ENCODE results near the gene LDAH. TPM values are rescaled to one million over a fixed set of nuclear protein-coding genes. Genes with fewer than 3 reads are reported as not detected.

LDAH gene
- total RNA-seq, 1 experiment from 2014 or later = 17.2 TPM

GRCh38 chr2:20766213-20766612 lies 56.7 kb downstream of the LDAH start:
- no peak overlapping the region for H3K27ac ChIP-seq (ENCODE audit: low read length)
- DNase-seq (ENCODE audit: low read depth, low spot score) (no peak), ATAC-seq (no peak)
- H3K4me3 ChIP-seq (ENCODE audit: low read depth in 2 of 2, low read length in 2 of 2) = no peak overlapping the region
- no peaks in the 10 kb centered on the region for H3K9me3 ChIP-seq (ENCODE audit: control insufficient read depth, insufficient read depth, low read depth, low read length)
- intact Hi-C loops (cut with micrococcal nuclease; ENCODE audit: unreplicated experiment) (no loop called here), in situ Hi-C loops (cut with HindIII; ENCODE audit: low pct_unique_long_range_greater_than_20kb, low sequenced_read_pairs) (no loop called here)
- TF ChIP-seq POLR2AphosphoS5 (IDR thresholded peaks at IDR 0.05; ENCODE audit: low read depth, low read length) (no peak), CTCF (IDR thresholded peaks at IDR 0.05) (no peak), TCF7L2 (IDR thresholded peaks at IDR 0.05; ENCODE audit: low read depth, low read length) (no peak), SIN3A (IDR thresholded peaks at IDR 0.05; ENCODE audit: borderline replicate concordance, insufficient read depth, low read depth, low read length) (no peak), REST (IDR thresholded peaks at IDR 0.05; ENCODE audit: insufficient read depth in 1 of 2, low read depth in 2 of 2, low read length in 1 of 2) (no peak)
- no peaks in the 10 kb centered on the region for H3K36me3 ChIP-seq (ENCODE audit: control insufficient read depth, insufficient read depth, low read length)
- POLR2A ChIA-PET = no interaction called here
- BruUV-seq (replicated peaks) = no TSS peak
- no peaks in the 10 kb centered on the region for H3K4me1 ChIP-seq (ENCODE audit: control insufficient read depth, insufficient read depth, low read length)
- CTCF ChIA-PET = no interaction called here
- H3K27me3 ChIP-seq (ENCODE audit: control insufficient read depth, insufficient read depth, low read length) = no peaks in the 10 kb centered on the region

- H3K27ac ChIP-seq (ENCODE audit: low read length) = no peak overlapping the region
- ChIA-PET POLR2A (no interaction called here), CTCF (interaction anchor here (0.7 kb wide), 1 partner anchor 19 kb away, joined by 3 read pairs; no protein-coding TSS in a partner anchor)
- no peaks in the 10 kb centered on the region for H3K27me3 ChIP-seq (ENCODE audit: control insufficient read depth, insufficient read depth, low read length)
- H3K9me3 ChIP-seq (ENCODE audit: control insufficient read depth, insufficient read depth, low read depth, low read length) = no peaks in the 10 kb centered on the region
- H3K4me3 ChIP-seq (ENCODE audit: low read depth in 2 of 2, low read length in 2 of 2) = no peak overlapping the region
- in situ Hi-C loops (cut with HindIII; ENCODE audit: low pct_unique_long_range_greater_than_20kb, low sequenced_read_pairs) = no loop called here
- H3K36me3 ChIP-seq (ENCODE audit: control insufficient read depth, insufficient read depth, low read length) = no peaks in the 10 kb centered on the region
- DNase-seq (ENCODE audit: low read depth, low spot score) (no peak), ATAC-seq (no peak)
- BruUV-seq (replicated peaks) = no TSS peak
- TF ChIP-seq POLR2AphosphoS5 (IDR thresholded peaks at IDR 0.05; ENCODE audit: low read depth, low read length) = no peak
- no peak for TF ChIP-seq REST (IDR thresholded peaks at IDR 0.05; ENCODE audit: insufficient read depth in 1 of 2, low read depth in 2 of 2, low read length in 1 of 2)
- no peak for TF ChIP-seq TCF7L2 (IDR thresholded peaks at IDR 0.05; ENCODE audit: low read depth, low read length)
- TF ChIP-seq CTCF (IDR thresholded peaks at IDR 0.05) = no peak
- TF ChIP-seq SIN3A (IDR thresholded peaks at IDR 0.05; ENCODE audit: borderline replicate concordance, insufficient read depth, low read depth, low read length) = no peak
- no peaks in the 10 kb centered on the region for H3K4me1 ChIP-seq (ENCODE audit: control insufficient read depth, insufficient read depth, low read length)
- intact Hi-C loops (cut with micrococcal nuclease; ENCODE audit: unreplicated experiment) = no loop called here
These were observed 59.8 kb downstream of the LDAH start for GRCh38 chr2:20762945-20763683.

All from Panc1 (cell line).